Stomach (tissue), 9 donors: ENCODE measurements around the gene ULBP3. TPM values are rescaled to one million over a fixed set of nuclear protein-coding genes. Genes with fewer than 3 reads are reported as not detected.
"Not testable (repeated sequence)": the region's sequence is repeated elsewhere in the genome, so short reads cannot be mapped to it uniquely, and the experiment has no call there.

Experiments
- DNase-seq, 2 donors: peaks; one replicate each; pipeline versions ENCODE4 v3.0.0 to v3.0.0-alpha.2; 2013 to 2019
- H3K27ac ChIP-seq, 5 donors: fragments of 200-600 bp in 4 of 5; sonication (generic) in 4 of 5; one replicate each; pipeline ENCODE4 v1.5.1; 2013 to 2019; ENCODE audit warnings: mild to moderate bottlenecking in 1 of 5, moderate library complexity in 1 of 5
- H3K27me3 ChIP-seq, 3 donors: fragments of 200-600 bp; sonication (generic); one replicate each; pipeline ENCODE4 v1.5.1; 2017 to 2019; ENCODE audit warnings: mixed run types in 1 of 3
- H3K36me3 ChIP-seq, 4 donors: fragments of 200-600 bp; sonication (generic); 1 replicate in 3 of 4; 2 replicates in 1 of 4; pipeline ENCODE4 v1.5.1; 2016 to 2019
- H3K4me1 ChIP-seq, 4 donors: fragments of 200-600 bp; sonication (generic); one replicate each; pipeline ENCODE4 v1.5.1; 2016 to 2019
- H3K4me3 ChIP-seq, 4 donors: fragments of 200-600 bp; sonication (generic) in 3 of 4; one replicate each; pipeline ENCODE4 v1.5.1; 2016 to 2019; ENCODE audit warnings: mild to moderate bottlenecking in 1 of 4
- H3K9me3 ChIP-seq, 4 donors: fragments of 200-600 bp; sonication (generic); one replicate each; pipeline ENCODE4 v1.5.1; 2016 to 2019
- EP300 ChIP-seq: sonication (generic); formaldehyde crosslinking; IDR thresholded peaks from one replicate; pipeline ENCODE4 v1.6.1; 2017; ENCODE audit warnings: antibody characterized with exemption
- POLR2A ChIP-seq, 4 donors: fragments of 450-650 bp; IDR thresholded peaks; one replicate each; pipeline ENCODE4 v1.6.1; 2016; ENCODE audit warnings: antibody characterized with exemption in 4 of 4, control low read depth in 2 of 4, mild to moderate bottlenecking in 1 of 4, moderate library complexity in 1 of 4
- POLR2AphosphoS5 ChIP-seq, 3 donors: sonication (generic); formaldehyde crosslinking; IDR thresholded peaks; one replicate each; pipeline ENCODE4 v1.6.1; 2016; ENCODE audit warnings: antibody characterized with exemption in 3 of 3
- WGBS, 5 donors: extraction: QIAGEN DNeasy Blood & Tissue Kit in 3 of 5; methylation state at CpG; one replicate each; pipeline versions ENCODE4 v1.1.5 to v1.1.7; 2013 to 2018; 5-methylcytosine and 5-hydroxymethylcytosine counted together
- intact Hi-C: fragments of 100-400 bp; cut with DNase I; formaldehyde crosslinking; loops from one replicate; pipeline ENCODE4 v1.15.1; 2023; ENCODE audit warnings: low total_unique reads
- polyA plus RNA-seq, 3 donors: library from polyadenylated mRNA; stranded (reverse); fragments of 200-250 nt; gene quantifications; one replicate each; pipeline ENCODE4 v1.2.3, GENCODE V29; 2013
- total RNA-seq, 5 donors: library from RNA; depleted of rRNA; stranded (reverse); fragments of >200 nt; gene quantifications; one replicate each; pipeline versions ENCODE4 v1.1.0 to v1.2.3, GENCODE V29; 2014 to 2016
- TF ChIP-seq, protein P1 (sequence below), 7 experiments: fragments of 450-650 bp in 4 of 7; fragments of 200-600 bp in 3 of 7; sonication (generic) in 3 of 7; IDR thresholded peaks; one replicate each; pipeline ENCODE4 v1.5.1; 2016 to 2019; ENCODE audit warnings: antibody characterized with exemption in 7 of 7, control low read depth in 2 of 7, mild to moderate bottlenecking in 1 of 7
- donor health status: healthy with polysubstance abuse.
- donor health status: Bipolar disorder and iron deficiency.
- donor health status: healthy.

Gene ULBP3
- total and polyA plus RNA-seq, 8 donors, result 0.20 to 4.6 (median 1.2) TPM; not detected in 3

- no peak for DNase-seq
- Histone ChIP-seq H3K4me3 (no peak overlapping the region), H3K27me3 (no peaks in the 10 kb centered on the region), H3K4me1 (peaks cover 9 to 20% (median 17%) of the 10 kb centered on the region in 4 donors), H3K36me3 (peaks cover 0 to 3% (median 0%) of the 10 kb centered on the region in 4 donors), H3K9me3 (no peaks in the 10 kb centered on the region), H3K27ac (no peak overlapping the region)
- WGBS, 5 donors, result 87 to 97% (median 88%) methylated on average over 2 of the region's 2 CpGs
- intact Hi-C loops, result no loop called here
- TF ChIP-seq POLR2A (IDR thresholded peaks at IDR 0.05) (no peak), EP300 (no peak), POLR2AphosphoS5 (IDR thresholded peaks at IDR 0.05) (no peak)
- TF ChIP-seq, protein P1, sequence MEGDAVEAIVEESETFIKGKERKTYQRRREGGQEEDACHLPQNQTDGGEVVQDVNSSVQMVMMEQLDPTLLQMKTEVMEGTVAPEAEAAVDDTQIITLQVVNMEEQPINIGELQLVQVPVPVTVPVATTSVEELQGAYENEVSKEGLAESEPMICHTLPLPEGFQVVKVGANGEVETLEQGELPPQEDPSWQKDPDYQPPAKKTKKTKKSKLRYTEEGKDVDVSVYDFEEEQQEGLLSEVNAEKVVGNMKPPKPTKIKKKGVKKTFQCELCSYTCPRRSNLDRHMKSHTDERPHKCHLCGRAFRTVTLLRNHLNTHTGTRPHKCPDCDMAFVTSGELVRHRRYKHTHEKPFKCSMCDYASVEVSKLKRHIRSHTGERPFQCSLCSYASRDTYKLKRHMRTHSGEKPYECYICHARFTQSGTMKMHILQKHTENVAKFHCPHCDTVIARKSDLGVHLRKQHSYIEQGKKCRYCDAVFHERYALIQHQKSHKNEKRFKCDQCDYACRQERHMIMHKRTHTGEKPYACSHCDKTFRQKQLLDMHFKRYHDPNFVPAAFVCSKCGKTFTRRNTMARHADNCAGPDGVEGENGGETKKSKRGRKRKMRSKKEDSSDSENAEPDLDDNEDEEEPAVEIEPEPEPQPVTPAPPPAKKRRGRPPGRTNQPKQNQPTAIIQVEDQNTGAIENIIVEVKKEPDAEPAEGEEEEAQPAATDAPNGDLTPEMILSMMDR (IDR thresholded peaks at IDR 0.05), result no peak
Measured at GRCh38 chr6:150065083-150065482, 3.8 kb downstream of the ULBP3 start.

- Histone ChIP-seq H3K27me3 (no peaks in the 10 kb centered on the region), H3K4me3 (no peak overlapping the region), H3K9me3 (no peaks in the 10 kb centered on the region), H3K36me3 (peaks cover 0 to 3% (median 0%) of the 10 kb centered on the region in 4 donors), H3K27ac (no peak overlapping the region), H3K4me1 (peaks cover 6 to 9% (median 7%) of the 10 kb centered on the region in 4 donors)
- 82 to 100% (median 90%) methylated on average over 6 of the region's 6 CpGs for WGBS, 5 donors
- no peak for DNase-seq
- TF ChIP-seq, protein P1 (IDR thresholded peaks at IDR 0.05), result no peak
- TF ChIP-seq POLR2A (IDR thresholded peaks at IDR 0.05) (no peak), POLR2AphosphoS5 (IDR thresholded peaks at IDR 0.05) (no peak), EP300 (no peak)
- intact Hi-C loops, result no loop called here
Measured at GRCh38 chr6:150063640-150064039, 5.3 kb downstream of the ULBP3 start.

GRCh38 chr6:150059973-150060372 is 8.9 kb downstream of the ULBP3 start:
- H3K4me1 ChIP-seq, H3K4me3 ChIP-seq, DNase-seq, intact Hi-C loops, H3K36me3 ChIP-seq, H3K27ac ChIP-seq, H3K9me3 ChIP-seq: not testable (repeated sequence)
- WGBS, 5 donors, result 64 to 75% (median 71%) methylated on average over 7 of the region's 7 CpGs
- peaks cover 0 to 13% (median 5%) of the 10 kb centered on the region in 3 donors for H3K27me3 ChIP-seq

GRCh38 chr6:150058986-150059385 is 9.9 kb downstream of the ULBP3 start:
- H3K9me3 ChIP-seq, result no peaks in the 10 kb centered on the region
- intact Hi-C loops, result no loop called here
- H3K27me3 ChIP-seq, result peaks cover 0 to 20% (median 5%) of the 10 kb centered on the region in 3 donors
- no peaks in the 10 kb centered on the region for H3K4me1 ChIP-seq
- H3K4me3 ChIP-seq, result no peak overlapping the region
- DNase-seq, result no peak
- 95 to 97% (median 97%) methylated on average over 6 of the region's 6 CpGs for WGBS, 5 donors
- TF ChIP-seq POLR2AphosphoS5 (IDR thresholded peaks at IDR 0.05), result no peak
- TF ChIP-seq POLR2A (IDR thresholded peaks at IDR 0.05), result no peak
- TF ChIP-seq EP300, result no peak
- TF ChIP-seq, protein P1 (IDR thresholded peaks at IDR 0.05), result no peak
- H3K27ac ChIP-seq, result no peak overlapping the region
- H3K36me3 ChIP-seq, result no peaks in the 10 kb centered on the region

DNA sequence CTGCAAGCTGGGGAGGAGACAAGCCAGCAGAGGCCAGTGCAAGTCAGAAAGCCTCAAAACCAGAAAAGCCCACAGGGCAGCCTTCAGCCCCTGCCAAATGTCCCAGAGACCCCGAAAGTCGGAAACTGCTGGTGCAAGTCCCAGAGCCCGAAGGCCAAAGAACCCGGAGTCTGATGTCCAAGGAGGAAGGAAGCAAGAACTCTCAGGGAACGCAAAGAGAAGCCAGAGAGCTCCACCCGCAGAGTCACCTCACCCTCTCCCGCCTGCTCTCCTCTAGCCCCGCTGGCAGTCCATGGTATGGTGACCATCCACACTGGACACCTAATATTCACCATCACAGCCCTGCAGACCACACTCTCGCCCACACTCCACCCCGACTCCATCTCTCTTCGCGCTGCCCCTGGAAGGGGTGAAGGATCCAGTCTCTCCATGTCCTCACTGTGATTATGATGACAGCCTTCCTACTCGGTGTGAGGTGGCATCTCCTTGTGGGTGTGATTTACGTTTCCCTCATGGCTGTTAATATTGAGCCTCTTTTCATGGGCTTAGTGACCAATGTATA is 10.6 kb downstream of the ULBP3 start:
- no peaks in the 10 kb centered on the region for H3K4me1 ChIP-seq
- H3K27ac ChIP-seq, result no peak overlapping the region
- 82 to 88% (median 86%) methylated on average over 14 of the region's 14 CpGs for WGBS, 5 donors
- H3K36me3 ChIP-seq, result no peaks in the 10 kb centered on the region
- TF ChIP-seq EP300 (no peak), POLR2AphosphoS5 (IDR thresholded peaks at IDR 0.05) (no peak), POLR2A (IDR thresholded peaks at IDR 0.05) (no peak)
- TF ChIP-seq, protein P1 (IDR thresholded peaks at IDR 0.05), result no peak
- H3K4me3 ChIP-seq, result no peak overlapping the region
- DNase-seq, result no peak
- peaks cover 0 to 27% (median 5%) of the 10 kb centered on the region in 3 donors for H3K27me3 ChIP-seq
- intact Hi-C loops, result no loop called here
- H3K9me3 ChIP-seq, result no peaks in the 10 kb centered on the region
